ENCODE results near the gene RNF111.
A peak's percentile ranks its signal among the peaks of the same experiment; 100 is the strongest.
"Not testable (repeated sequence)": the region's sequence is repeated elsewhere in the genome, so short reads cannot be mapped to it uniquely, and the experiment has no call there.

RNF111 gene

GRCh38 chr15:59063042-59063441 lies 75.6 kb downstream of the RNF111 start:
- DNase-seq = no peak

- no peak for DNase-seq
Measured at GRCh38 chr15:59069430-59069829, 82.0 kb downstream of the RNF111 start.

- peak; percentile 17 for DNase-seq
Measured at GRCh38 chr15:59074607-59075006, 87.1 kb downstream of the RNF111 start.

- DNase-seq = no peak
Measured at GRCh38 chr15:59087731-59088130, 100.3 kb downstream of the RNF111 start.

DNA sequence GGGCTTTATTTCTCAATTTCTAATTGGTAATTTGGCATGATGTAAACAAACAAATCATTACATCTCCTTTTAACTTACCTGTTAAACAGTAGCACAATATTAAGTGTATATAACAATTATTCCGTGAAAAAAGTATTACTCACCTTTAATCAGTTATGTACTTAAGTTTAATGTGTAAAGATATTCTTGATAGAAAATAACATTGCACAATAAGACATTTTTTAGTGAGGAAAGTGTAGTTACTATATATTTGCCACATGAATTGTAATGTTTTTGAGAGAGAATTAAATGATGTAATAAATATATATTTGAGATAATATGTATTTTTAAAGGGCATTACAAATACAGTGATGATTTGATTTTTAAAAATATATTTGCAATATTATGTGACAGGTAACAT lies 106.6 kb downstream of the RNF111 start:
- DNase-seq = no peak

GRCh38 chr15:59096429-59096828 lies 109.0 kb downstream of the RNF111 start:
- no peak for DNase-seq

GRCh38 chr15:59099162-59099685 lies 111.8 kb downstream of the RNF111 start:
- DNase-seq = no peak

DNA sequence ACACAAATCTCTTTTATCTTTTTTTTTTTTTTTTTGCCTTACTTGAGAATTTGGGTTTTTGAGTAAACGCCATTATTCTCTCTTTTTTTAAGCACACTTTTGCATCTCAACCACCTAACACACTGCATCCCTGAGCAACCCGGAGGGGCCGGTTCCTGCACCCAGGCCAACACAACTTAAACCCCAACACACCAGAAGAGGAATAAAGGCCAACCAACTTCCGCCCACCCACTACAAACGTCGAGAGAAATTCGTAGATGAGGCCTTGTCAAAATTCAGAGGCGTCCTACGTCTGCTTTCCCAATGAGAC lies 117.1 kb downstream of the RNF111 start:
- DNase-seq = no peak

- DNase-seq = peak; percentile 87
Measured at GRCh38 chr15:59104912-59105732, 117.7 kb downstream of the RNF111 start, which contains the start of gene CCNB2. Gene CCNB2 (plus strand): TSS chr15:59105146. CDS start chr15:59105269, 123 bp downstream.

GRCh38 chr15:59105854-59106253 lies 118.4 kb downstream of the RNF111 start:
- no peak for DNase-seq

- DNase-seq = no peak
Measured at GRCh38 chr15:59111251-59111650, 123.8 kb downstream of the RNF111 start.

- DNase-seq = no peak
Measured at GRCh38 chr15:59115047-59115446, 127.6 kb downstream of the RNF111 start.

DNA sequence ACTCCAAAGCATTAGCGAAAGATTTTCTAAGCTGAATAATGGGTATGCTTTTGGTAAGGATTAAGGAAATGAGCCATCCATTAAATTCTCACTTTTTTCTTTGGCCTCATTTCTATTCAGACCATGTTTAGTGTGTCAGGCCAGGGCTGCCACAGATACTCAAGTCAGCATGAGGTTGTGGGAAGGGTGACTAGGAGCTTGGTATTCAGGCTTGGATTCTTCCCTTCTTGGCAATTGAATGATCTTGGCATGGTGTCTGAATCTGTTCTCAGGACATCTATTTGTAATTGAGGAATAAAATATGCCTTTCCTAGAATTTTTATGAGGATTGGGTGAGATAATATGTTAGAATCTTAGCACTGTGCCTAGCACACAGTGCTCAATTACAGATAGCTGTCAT lies 128.7 kb downstream of the RNF111 start:
- no peak for DNase-seq

- DNase-seq = no peak
Measured at GRCh38 chr15:59116771-59117170, 129.3 kb downstream of the RNF111 start.

- DNase-seq = no peak
Measured at GRCh38 chr15:59119625-59120024, 132.2 kb downstream of the RNF111 start.

- DNase-seq = no peak
Measured at GRCh38 chr15:59120937-59121336, 133.5 kb downstream of the RNF111 start.

DNA sequence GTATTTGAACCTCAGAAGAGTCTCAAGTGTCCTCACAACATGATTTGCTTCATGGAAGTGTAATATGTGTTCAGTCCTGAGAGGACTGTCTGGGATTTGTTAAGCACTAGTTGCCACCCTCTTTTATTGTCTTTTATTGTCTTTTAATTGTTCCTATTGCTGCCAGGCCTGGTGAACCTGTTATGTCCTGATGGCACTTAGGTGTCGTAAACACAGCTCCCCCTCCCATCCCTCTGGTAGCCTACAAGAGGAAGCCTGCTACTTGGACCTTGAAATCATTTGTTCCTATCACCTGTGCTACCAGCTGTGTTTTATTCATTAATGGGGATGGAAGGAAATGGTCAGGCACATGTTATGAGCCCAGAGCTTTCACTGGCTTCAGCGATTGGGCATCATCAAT lies 136.8 kb downstream of the RNF111 start:
- no peak for DNase-seq

GRCh38 chr15:59125683-59126082 lies 138.2 kb downstream of the RNF111 start:
- DNase-seq = not testable (repeated sequence)

DNA sequence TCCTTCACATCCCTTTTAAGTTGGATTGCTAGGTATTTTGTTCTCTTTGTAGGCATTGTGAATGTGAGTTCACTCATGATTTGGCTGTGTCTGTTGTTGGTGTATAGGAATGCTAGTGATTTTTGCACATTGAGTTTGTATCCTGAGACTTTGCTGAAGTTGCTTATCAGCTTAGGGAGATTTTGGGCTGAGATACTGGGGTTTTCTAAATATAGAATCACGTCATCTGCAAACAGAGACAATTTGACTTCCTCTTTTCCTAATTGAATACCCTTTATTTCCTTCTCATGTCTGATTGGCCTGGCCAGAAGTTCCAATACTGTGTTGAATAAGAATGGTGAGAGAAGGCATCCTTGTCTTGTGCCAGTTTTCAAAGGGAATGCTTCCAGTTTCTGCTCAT lies 139.8 kb downstream of the RNF111 start:
- not testable (repeated sequence) for DNase-seq

- DNase-seq = no peak
Measured at GRCh38 chr15:59131456-59131855, 144.0 kb downstream of the RNF111 start.

- DNase-seq = no peak
Measured at GRCh38 chr15:59131969-59132562, 144.6 kb downstream of the RNF111 start.

DNA sequence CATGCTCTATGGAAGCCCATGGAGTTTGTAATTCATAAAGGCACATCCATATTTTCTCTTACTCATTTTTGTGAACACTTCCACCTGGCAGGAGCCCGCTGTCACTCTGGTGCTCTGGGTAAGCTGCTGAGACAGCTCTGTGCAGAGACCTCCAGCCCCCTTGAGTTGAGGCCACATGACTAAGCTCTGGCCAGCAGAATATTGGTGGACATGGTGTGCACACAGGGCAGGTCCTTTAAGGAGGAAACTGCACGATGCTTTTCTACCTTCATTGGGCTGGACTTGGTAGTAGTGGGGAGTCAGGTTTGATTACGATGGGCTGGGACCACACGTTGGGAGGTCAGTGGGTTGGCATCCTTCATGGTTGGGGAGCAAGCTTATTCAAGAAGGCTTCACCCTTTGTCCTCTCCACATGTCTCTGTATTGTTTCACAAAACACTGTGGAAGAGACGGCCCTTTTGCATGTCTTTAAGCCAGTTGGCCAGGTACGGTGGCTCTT lies 146.5 kb downstream of the RNF111 start:
- no peak for DNase-seq

- DNase-seq = peak; percentile 28
Measured at GRCh38 chr15:59137566-59137965, 150.1 kb downstream of the RNF111 start.

DNA sequence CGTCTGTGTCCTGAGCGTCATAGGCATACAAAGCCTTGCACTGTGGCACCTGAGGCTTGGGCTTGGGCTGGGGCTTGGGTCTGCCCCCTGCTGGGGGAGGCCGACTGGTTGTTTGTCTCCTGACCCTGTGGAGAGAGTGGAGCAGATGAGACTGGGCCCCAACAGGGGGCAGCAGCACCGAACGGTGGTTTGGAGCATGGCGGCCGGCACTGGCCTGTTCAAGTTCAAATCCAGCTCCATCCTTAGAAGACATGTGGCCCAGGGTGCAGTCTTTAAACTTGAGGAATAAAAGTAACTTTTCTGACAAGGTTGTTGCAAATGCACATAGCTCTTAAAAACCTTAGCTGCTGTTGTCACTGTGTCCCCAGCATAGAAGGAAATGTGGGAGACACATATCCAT lies 150.8 kb downstream of the RNF111 start:
- DNase-seq = peak; percentile 65

Measured in stimulated activated CD4-positive, alpha-beta T cell treated with anti-CD3 and anti-CD28 coated beads, Interleukin-15, amount 100 ng/mL, for 24 hours (primary cell).